Prostate gland (tissue), 2 donors: Measurements from ENCODE around the gene UBR4.

ENCODE experiments used
- POLR2AphosphoS5 ChIP-seq: sonication (generic); formaldehyde crosslinking; IDR thresholded peaks from one replicate; pipeline ENCODE4 v1.6.1; 2017; ENCODE audit warnings: antibody characterized with exemption
- TF ChIP-seq, protein P1 (sequence below), 4 experiments: fragments of 200-600 bp in 2 of 4; fragments of 450-650 bp in 2 of 4; sonication (generic) in 2 of 4; IDR thresholded peaks; 1 replicate in 3 of 4; 2 replicates in 1 of 4; pipeline ENCODE4 v1.5.1; 2016 to 2019; ENCODE audit warnings: antibody characterized with exemption in 4 of 4, mild to moderate bottlenecking in 2 of 4, moderate library complexity in 2 of 4

DNA sequence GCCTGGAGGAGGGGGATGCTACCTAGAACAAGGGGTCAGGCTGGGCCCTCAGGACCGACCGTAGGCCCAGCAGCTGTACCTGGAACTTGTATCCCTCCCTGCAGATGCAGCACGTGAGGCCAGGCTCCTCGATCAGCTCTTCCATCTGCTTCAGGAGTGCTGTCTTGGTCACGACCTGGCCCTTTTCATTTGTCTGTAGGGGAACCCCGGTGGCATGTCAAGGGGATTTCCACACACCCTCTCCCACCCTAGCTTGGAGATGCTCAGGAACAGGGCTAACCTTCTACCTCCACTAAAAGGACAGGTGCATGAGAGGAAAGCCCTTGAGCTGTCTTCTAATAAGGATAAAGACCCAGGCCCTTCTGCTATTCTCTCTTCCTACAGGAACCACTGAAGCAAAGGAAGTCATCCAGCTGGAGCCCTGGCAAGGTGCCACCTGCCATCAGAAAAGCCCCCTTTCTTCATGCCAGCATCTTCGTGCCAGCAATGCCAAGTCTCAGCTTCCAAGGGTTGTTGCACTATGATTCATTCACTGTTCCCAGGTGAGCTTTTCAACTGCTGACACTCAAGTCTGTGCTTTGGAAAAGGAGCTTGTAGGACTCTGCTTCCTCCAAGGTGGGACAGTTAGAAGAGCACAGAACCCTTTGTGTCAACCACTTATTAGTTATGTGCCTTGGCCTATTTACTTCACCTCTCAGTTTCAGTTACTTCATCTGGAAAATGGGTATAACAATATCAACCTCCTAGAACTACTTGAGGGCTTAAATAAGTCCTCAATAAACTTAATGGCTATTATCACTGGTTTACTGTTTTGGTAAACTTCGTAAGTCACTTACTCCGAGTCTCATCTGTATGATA is 122.1 kb downstream of the UBR4 start:
- TF ChIP-seq, protein P1, sequence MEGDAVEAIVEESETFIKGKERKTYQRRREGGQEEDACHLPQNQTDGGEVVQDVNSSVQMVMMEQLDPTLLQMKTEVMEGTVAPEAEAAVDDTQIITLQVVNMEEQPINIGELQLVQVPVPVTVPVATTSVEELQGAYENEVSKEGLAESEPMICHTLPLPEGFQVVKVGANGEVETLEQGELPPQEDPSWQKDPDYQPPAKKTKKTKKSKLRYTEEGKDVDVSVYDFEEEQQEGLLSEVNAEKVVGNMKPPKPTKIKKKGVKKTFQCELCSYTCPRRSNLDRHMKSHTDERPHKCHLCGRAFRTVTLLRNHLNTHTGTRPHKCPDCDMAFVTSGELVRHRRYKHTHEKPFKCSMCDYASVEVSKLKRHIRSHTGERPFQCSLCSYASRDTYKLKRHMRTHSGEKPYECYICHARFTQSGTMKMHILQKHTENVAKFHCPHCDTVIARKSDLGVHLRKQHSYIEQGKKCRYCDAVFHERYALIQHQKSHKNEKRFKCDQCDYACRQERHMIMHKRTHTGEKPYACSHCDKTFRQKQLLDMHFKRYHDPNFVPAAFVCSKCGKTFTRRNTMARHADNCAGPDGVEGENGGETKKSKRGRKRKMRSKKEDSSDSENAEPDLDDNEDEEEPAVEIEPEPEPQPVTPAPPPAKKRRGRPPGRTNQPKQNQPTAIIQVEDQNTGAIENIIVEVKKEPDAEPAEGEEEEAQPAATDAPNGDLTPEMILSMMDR (IDR thresholded peaks at IDR 0.05): no peak
- TF ChIP-seq POLR2AphosphoS5: no peak
